GM13976 (cell line): Measurements from ENCODE around the gene NQO1.

Source experiments
- DNase-seq: peaks from one replicate; pipeline ENCODE4 v3.0.0; 2012; ENCODE audit warnings: low spot score
- CTCF ChIP-seq: IDR thresholded peaks from 2 replicates; pipeline ENCODE4 v1.5.1; 2012; ENCODE audit warnings: borderline replicate concordance, mild to moderate bottlenecking; ENCODE audit not compliant: insufficient read depth; ENCODE audit errors: extremely low read depth, missing control alignments, control extremely low read depth
- in situ Hi-C: fragments of 300-500 bp; cut with MboI; formaldehyde crosslinking; loops from one replicate; pipeline ENCODE4 v1.12.0; 2022; ENCODE audit warnings: low sequenced_read_pairs, mixed read lengths, inconsistent platforms; ENCODE audit not compliant: unreplicated experiment

Gene NQO1

GRCh38 chr16:69698404-69698803 is 28.0 kb downstream of the NQO1 start:
- in situ Hi-C loops = no loop called here
- no peak for DNase-seq
- no peak for TF ChIP-seq CTCF

GRCh38 chr16:69693916-69694315 is 32.4 kb downstream of the NQO1 start:
- no peak for DNase-seq
- in situ Hi-C loops = no loop called here
- no peak for TF ChIP-seq CTCF

- DNase-seq = no peak
- in situ Hi-C loops = no loop called here
- no peak for TF ChIP-seq CTCF
These were observed 34.1 kb downstream of the NQO1 start for GRCh38 chr16:69691980-69692911.

- in situ Hi-C loops = no loop called here
- no peak for DNase-seq
- no peak for TF ChIP-seq CTCF
These were observed 37.8 kb downstream of the NQO1 start for GRCh38 chr16:69688589-69688988.

- DNase-seq = no peak
- no peak for TF ChIP-seq CTCF
- in situ Hi-C loops = no loop called here
These were observed 46.0 kb downstream of the NQO1 start for GRCh38 chr16:69680358-69680757.

- TF ChIP-seq CTCF = no peak
- no peak for DNase-seq
- in situ Hi-C loops = no loop called here
These were observed 53.2 kb downstream of the NQO1 start for GRCh38 chr16:69672998-69673713.
